HCT116 (cell line): ENCODE data around the gene HHLA2. TPM values are rescaled to one million over a fixed set of nuclear protein-coding genes. Genes with fewer than 3 reads are reported as not detected.

Source experiments
- ATAC-seq: fragments of 200-7000 bp; cut with Tn5 transposase; 2 replicates; pipeline ENCODE4 v1.9.1; 2020; ENCODE audit warnings: mild to moderate bottlenecking, moderate library complexity
- BruUV-seq: library from RNA; stranded (reverse); fragments of 400-500 nt; replicated peaks from 2 replicates; lab custom pipeline; 2021; lab: Mats Ljungman, UMichigan
- CTCF ChIA-PET: fragments of 300-600 bp; sonication (Branson Sonifier 250); formaldehyde crosslinking; loops from one replicate; lab custom pipeline; 2021; ENCODE audit warnings: antibody characterized with exemption; lab: Charles Lee
- POLR2A ChIA-PET: fragments of 300-600, 350-600 bp; sonication (Branson Sonifier 250); formaldehyde crosslinking; loops from one replicate; lab custom pipeline; 2021; ENCODE audit warnings: antibody characterized with exemption; lab: Charles Lee
- RAD21 ChIA-PET, 2 experiments: fragments of 300-600 bp; sonication (Branson Sonifier 250); formaldehyde crosslinking; loops; one replicate each; lab custom pipeline; 2023; ENCODE audit warnings: low total read pairs in 2 of 2; ENCODE audit not compliant: uncharacterized antibody in 2 of 2, unreplicated experiment in 2 of 2, low non-redundant PET in 1 of 2; lab: Charles Lee
- DNase-seq: peaks from one replicate; pipeline ENCODE4 v3.0.0-alpha.2; 2010; ENCODE audit warnings: low read depth, low spot score
- H2AFZ ChIP-seq: fragments of 200-600 bp; shearing (Covaris generic), sonication (generic); 2 replicates; pipeline ENCODE4 v1.6.1; 2017; ENCODE audit warnings: low read depth, mixed run types, mixed read lengths, antibody characterized with exemption, low read length; ENCODE audit not compliant: poor library complexity, severe bottlenecking
- H3K27ac ChIP-seq: 2 replicates; pipeline ENCODE4 v1.5.1; 2012; ENCODE audit warnings: low read depth, low read length
- H3K27me3 ChIP-seq: fragments of 200-600 bp; sonication (generic); 2 replicates; pipeline ENCODE4 v1.6.1; 2016; ENCODE audit warnings: mixed run types, low read length, mixed read lengths; ENCODE audit not compliant: insufficient read depth
- H3K36me3 ChIP-seq, 2 experiments: fragments of 200-500 bp in 1 of 2; fragments of 200-600 bp in 1 of 2; sonication (Bioruptor generic) in 1 of 2; sonication (generic) in 1 of 2; 2 replicates each; pipeline versions ENCODE4 v1.5.1 to v1.6.1; 2014 to 2016; ENCODE audit warnings: low read length in 2 of 2, inconsistent platforms in 1 of 2, mixed read lengths in 1 of 2, mixed run types in 1 of 2; ENCODE audit not compliant: insufficient read depth in 2 of 2, control insufficient read depth in 1 of 2
- H3K4me1 ChIP-seq, 2 experiments: fragments of 200-600 bp in 1 of 2; sonication (generic) in 1 of 2; 2 replicates each; pipeline versions ENCODE4 v1.5.1 to v1.6.1; 2012 to 2017; ENCODE audit warnings: low read length in 2 of 2, inconsistent platforms in 1 of 2, mild to moderate bottlenecking in 1 of 2, mixed read lengths in 1 of 2, mixed run types in 1 of 2, moderate library complexity in 1 of 2; ENCODE audit not compliant: insufficient read depth in 2 of 2, control insufficient read depth in 1 of 2
- H3K4me2 ChIP-seq: fragments of 200-600 bp; sonication (generic); 2 replicates; pipeline ENCODE4 v1.6.1; 2017; ENCODE audit warnings: mixed run types, low read length, mixed read lengths
- H3K4me3 ChIP-seq, 2 experiments: fragments of 200-600 bp in 1 of 2; sonication (generic) in 1 of 2; replicated peaks in 1 of 2; 2 replicates each; pipeline ENCODE4 v1.5.1; 2011 to 2016; ENCODE audit warnings: low read length in 2 of 2, control low read depth in 1 of 2, low read depth in 1 of 2, mild to moderate bottlenecking in 1 of 2, mixed read lengths in 1 of 2, mixed run types in 1 of 2
- H3K79me2 ChIP-seq: fragments of 200-600 bp; sonication (generic); 2 replicates; pipeline ENCODE4 v1.6.1; 2017; ENCODE audit warnings: mild to moderate bottlenecking, mixed run types, low read length, moderate library complexity, mixed read lengths; ENCODE audit not compliant: insufficient read depth
- H3K9ac ChIP-seq: fragments of 200-600 bp; sonication (generic); 2 replicates; pipeline ENCODE4 v1.6.1; 2016; ENCODE audit warnings: low read length, mixed read lengths
- H3K9me2 ChIP-seq: fragments of 200-600 bp; sonication (generic), shearing (Covaris generic); 2 replicates; pipeline ENCODE4 v1.6.1; 2017; ENCODE audit warnings: mixed run types, mild to moderate bottlenecking, moderate library complexity; ENCODE audit not compliant: insufficient read depth
- H3K9me3 ChIP-seq, 2 experiments: fragments of 200-500 bp in 1 of 2; fragments of 200-600 bp in 1 of 2; sonication (Bioruptor generic) in 1 of 2; sonication (generic) in 1 of 2; 2 replicates each; pipeline ENCODE4 v1.6.1; 2014 to 2017; ENCODE audit warnings: low read length in 2 of 2, mixed read lengths in 2 of 2, inconsistent platforms in 1 of 2, low read depth in 1 of 2, mild to moderate bottlenecking in 1 of 2, mixed run types in 1 of 2, moderate library complexity in 1 of 2; ENCODE audit not compliant: control insufficient read depth in 1 of 2, insufficient read depth in 1 of 2
- H4K20me1 ChIP-seq: fragments of 200-600 bp; sonication (generic), shearing (Covaris generic); 2 replicates; pipeline ENCODE4 v1.6.1; 2017; ENCODE audit warnings: mixed run types, mild to moderate bottlenecking, moderate library complexity; ENCODE audit not compliant: insufficient read depth
- ATF3 ChIP-seq: IDR thresholded peaks from 2 replicates; pipeline ENCODE4 v1.6.1; 2012
- CBX3 ChIP-seq: IDR thresholded peaks from 2 replicates; pipeline ENCODE4 v1.6.1; 2012; ENCODE audit warnings: low read depth
- CEBPB ChIP-seq: IDR thresholded peaks from 2 replicates; pipeline ENCODE4 v1.6.1; 2012; ENCODE audit warnings: low read depth
- CTCF ChIP-seq, 3 experiments: fragments of 200-600 bp in 1 of 3; sonication (generic) in 1 of 3; IDR thresholded peaks in 2 of 3; conservative IDR thresholded peaks in 1 of 3; 2 replicates each; pipeline ENCODE4 v1.5.1; 2012 to 2017; ENCODE audit warnings: low read depth in 2 of 3, low read length in 2 of 3, antibody characterized with exemption in 1 of 3, borderline replicate concordance in 1 of 3, control low read depth in 1 of 3, mild to moderate bottlenecking in 1 of 3, mixed read lengths in 1 of 3, mixed run types in 1 of 3, moderate library complexity in 1 of 3; ENCODE audit not compliant: insufficient read depth in 1 of 3
- EGR1 ChIP-seq: IDR thresholded peaks from 2 replicates; pipeline ENCODE4 v1.6.1; 2012; ENCODE audit warnings: low read depth
- ELF1 ChIP-seq: IDR thresholded peaks from 2 replicates; pipeline ENCODE4 v1.6.1; 2012; ENCODE audit warnings: low read depth, borderline replicate concordance
- EZH2phosphoT487 ChIP-seq: fragments of 200-600 bp; IDR thresholded peaks from 2 replicates; pipeline ENCODE4 v1.6.1; 2018; ENCODE audit warnings: antibody characterized with exemption, borderline replicate concordance
- FOSL1 ChIP-seq: IDR thresholded peaks from 2 replicates; pipeline ENCODE4 v1.6.1; 2012; ENCODE audit warnings: low read depth
- MAX ChIP-seq: IDR thresholded peaks from 2 replicates; pipeline ENCODE4 v1.6.1; 2012
- POLR2A ChIP-seq: IDR thresholded peaks from 2 replicates; pipeline ENCODE4 v1.7.0; 2011; ENCODE audit warnings: borderline replicate concordance; ENCODE audit not compliant: insufficient read depth, insufficient read length; ENCODE audit errors: extremely low read depth
- POLR2AphosphoS5 ChIP-seq: IDR thresholded peaks from 2 replicates; pipeline ENCODE4 v1.6.1; 2011; ENCODE audit warnings: mild to moderate bottlenecking, low read depth, low read length, moderate library complexity
- RAD21 ChIP-seq: IDR thresholded peaks from 2 replicates; pipeline ENCODE4 v1.6.1; 2012; ENCODE audit warnings: low read depth, mild to moderate bottlenecking
- REST ChIP-seq: IDR thresholded peaks from 2 replicates; pipeline ENCODE4 v1.6.1; 2012; ENCODE audit warnings: low read depth
- SIN3A ChIP-seq: IDR thresholded peaks from 2 replicates; pipeline ENCODE4 v1.6.1; 2012; ENCODE audit warnings: low read depth
- SP1 ChIP-seq: IDR thresholded peaks from 2 replicates; pipeline ENCODE4 v1.6.1; 2012; ENCODE audit warnings: low read depth
- SRF ChIP-seq: IDR thresholded peaks from 2 replicates; pipeline ENCODE4 v1.6.1; 2012; ENCODE audit warnings: low read depth
- TCF7L2 ChIP-seq: IDR thresholded peaks from 2 replicates; pipeline ENCODE4 v1.7.0; 2011; ENCODE audit warnings: borderline replicate concordance, inconsistent platforms; ENCODE audit not compliant: insufficient read depth, insufficient read length; ENCODE audit errors: extremely low read depth
- ZBTB33 ChIP-seq: IDR thresholded peaks from 2 replicates; pipeline ENCODE4 v1.6.1; 2011; ENCODE audit warnings: mild to moderate bottlenecking, low read length, moderate library complexity; ENCODE audit not compliant: insufficient replicate concordance; ENCODE audit errors: extremely low read depth
- ZFX ChIP-seq: fragments of 450-650 bp; IDR thresholded peaks from 2 replicates; pipeline ENCODE4 v1.6.1; 2017
- ZNF274 ChIP-seq: fragments of 200-500 bp; sonication (Bioruptor generic); IDR thresholded peaks from 2 replicates; pipeline ENCODE4 v1.6.1; 2014; ENCODE audit warnings: mild to moderate bottlenecking, low read depth, low read length, inconsistent platforms
- intact Hi-C: fragments of 100-400 bp; cut with micrococcal nuclease; formaldehyde crosslinking; loops from 2 replicates; pipeline ENCODE4 v1.10.0; 2022
- total RNA-seq: library from RNA; stranded (reverse); gene quantifications from one replicate; pipeline ENCODE4 v1.2.1, GENCODE V29; 2021; ENCODE audit not compliant: unreplicated experiment

Gene HHLA2
- total RNA-seq, 1 experiment from 2014 or later = not detected

GRCh38 chr3:108301695-108302404, 5.5 kb downstream of the HHLA2 start:
- no peak overlapping the region for H3K4me2 ChIP-seq
- POLR2A ChIA-PET = interaction anchor here (1.0 kb wide), 1 partner anchor 14 kb away, joined by 3 read pairs; no protein-coding TSS in a partner anchor
- CTCF ChIA-PET = no interaction called here
- H4K20me1 ChIP-seq = no peaks in the 10 kb centered on the region
- ATAC-seq (no peak), DNase-seq (no peak)
- peaks cover 0 to 16% of the 10 kb centered on the region in 2 experiments; a peak in 2 of 4 replicates for H3K4me1 ChIP-seq
- intact Hi-C loops = loop anchor here (10.0 kb wide), 1 partner anchor 367 kb away; no protein-coding TSS in a partner anchor
- no peaks in the 10 kb centered on the region for H3K9me3 ChIP-seq
- H3K36me3 ChIP-seq = no peaks in the 10 kb centered on the region
- RAD21 ChIA-PET = no interaction called here
- no peaks in the 10 kb centered on the region for H3K27me3 ChIP-seq
- no peak overlapping the region for H2AFZ ChIP-seq
- no peaks in the 10 kb centered on the region for H3K79me2 ChIP-seq
- no peak for TF ChIP-seq CTCF (IDR thresholded peaks at IDR 0.05 in 2 of 3, conservative IDR thresholded peaks at IDR 0.05 in 1 of 3; ENCODE audit: borderline replicate concordance in 1 of 3, insufficient read depth in 1 of 3, low read depth in 2 of 3, low read length in 2 of 3)
- TF ChIP-seq ELF1 = no peak
- TF ChIP-seq CBX3 = no peak
- TF ChIP-seq ZBTB33 = no peak
- no peak for TF ChIP-seq POLR2AphosphoS5
- TF ChIP-seq ZNF274 = no peak
- TF ChIP-seq ZFX = no peak
- no peak for TF ChIP-seq POLR2A
- TF ChIP-seq FOSL1 = no peak
- no peak for TF ChIP-seq ATF3
- no peak for TF ChIP-seq REST
- TF ChIP-seq MAX = no peak
- TF ChIP-seq EZH2phosphoT487 = no peak
- no peak for TF ChIP-seq SP1
- TF ChIP-seq EGR1 = no peak
- TF ChIP-seq SRF = no peak
- no peak for TF ChIP-seq TCF7L2
- TF ChIP-seq CEBPB = no peak
- no peak for TF ChIP-seq RAD21
- no peak for TF ChIP-seq SIN3A
- TF ChIP-seq, all 23 proteins: peak for 0
- no TSS peak for BruUV-seq
- Histone ChIP-seq H3K27ac (no peak overlapping the region), H3K9ac (no peak overlapping the region), H3K4me3 (no peak overlapping the region), H3K9me2 (no peaks in the 10 kb centered on the region)
